Right kidney (tissue), 9 donors: ENCODE data around the gene CHRD.
"Not testable (repeated sequence)": the region's sequence is repeated elsewhere in the genome, so short reads cannot be mapped to it uniquely, and the experiment has no call there.

Experiments
- DNase-seq: peaks from one replicate; pipeline ENCODE4 v3.0.0-alpha.2; 2016
- long read RNA-seq, 8 donors: transcript quantifications; one replicate each; lab custom pipeline, GENCODE V29; 2026

The CHRD gene
- long read RNA-seq, donor 1, partial matches to known transcripts: 0 of 2 reads
- long read RNA-seq, donor 1, other reads (novel, unspliced or antisense): 0 of 2 reads
- long read RNA-seq, donor 2, partial matches to known transcripts: 0 of 1 reads
- long read RNA-seq, donor 2, other reads (novel, unspliced or antisense): 0 of 1 reads
- long read RNA-seq, donor 3: 0 reads
- long read RNA-seq, donor 4: 0 reads
- long read RNA-seq, donor 5, partial matches to known transcripts: 5 of 7 reads
- long read RNA-seq, donor 5, other reads (novel, unspliced or antisense): 0 of 7 reads
- long read RNA-seq, donor 6: 0 reads
- long read RNA-seq, donor 7, partial matches to known transcripts: 0 of 2 reads
- long read RNA-seq, donor 7, other reads (novel, unspliced or antisense): 0 of 2 reads
- long read RNA-seq, donor 8: 0 reads

GRCh38 chr3:184379358-184380184 is at the start of gene CHRD:
Gene CHRD, plus strand, starts transcription at chr3:184380054. Its CDS starts 265 bp downstream, at chr3:184380319.
- DNase-seq: peak; percentile 61

- DNase-seq: no peak
These were observed 47.3 kb upstream of the CHRD start for GRCh38 chr3:184332370-184333090.

- DNase-seq: no peak
These were observed 46.7 kb upstream of the CHRD start for GRCh38 chr3:184333190-184333589.

GRCh38 chr3:184333700-184334099 is 46.2 kb upstream of the CHRD start:
- DNase-seq: no peak

- DNase-seq: peak; percentile 17
These were observed 45.2 kb upstream of the CHRD start for GRCh38 chr3:184334470-184335158.

GRCh38 chr3:184335291-184335660 is 44.6 kb upstream of the CHRD start:
- DNase-seq: no peak

- peak; percentile 90 for DNase-seq
These were observed 44.0 kb upstream of the CHRD start for GRCh38 chr3:184335661-184336546.

- peak; percentile 70 for DNase-seq
These were observed 43.1 kb upstream of the CHRD start for GRCh38 chr3:184336547-184337398.

- no peak for DNase-seq
These were observed 42.5 kb upstream of the CHRD start, which contains the start of gene FAM131A for GRCh38 chr3:184337399-184337714. Gene FAM131A, plus strand, starts transcription at chr3:184337600. Its CDS starts 31 bp downstream, at chr3:184337631.

GRCh38 chr3:184337981-184338380 is 41.9 kb upstream of the CHRD start:
- no peak for DNase-seq

GRCh38 chr3:184338511-184338945 is 41.3 kb upstream of the CHRD start:
- peak; percentile 76 for DNase-seq

GRCh38 chr3:184339001-184339400 is 40.9 kb upstream of the CHRD start:
- peak; percentile 21 for DNase-seq

- DNase-seq: not testable (repeated sequence)
These were observed 40.3 kb upstream of the CHRD start for GRCh38 chr3:184339451-184340135.

- no peak for DNase-seq
These were observed 37.9 kb upstream of the CHRD start for GRCh38 chr3:184341925-184342324.

GRCh38 chr3:184343200-184343876 is 36.5 kb upstream of the CHRD start:
- no peak for DNase-seq

GRCh38 chr3:184344579-184345316 is 35.1 kb upstream of the CHRD start:
- DNase-seq: peak; percentile 33

- DNase-seq: peak; percentile 66
These were observed 34.3 kb upstream of the CHRD start for GRCh38 chr3:184345317-184346144.
